ENCODE data around the gene SGTA.

Gene SGTA

DNA sequence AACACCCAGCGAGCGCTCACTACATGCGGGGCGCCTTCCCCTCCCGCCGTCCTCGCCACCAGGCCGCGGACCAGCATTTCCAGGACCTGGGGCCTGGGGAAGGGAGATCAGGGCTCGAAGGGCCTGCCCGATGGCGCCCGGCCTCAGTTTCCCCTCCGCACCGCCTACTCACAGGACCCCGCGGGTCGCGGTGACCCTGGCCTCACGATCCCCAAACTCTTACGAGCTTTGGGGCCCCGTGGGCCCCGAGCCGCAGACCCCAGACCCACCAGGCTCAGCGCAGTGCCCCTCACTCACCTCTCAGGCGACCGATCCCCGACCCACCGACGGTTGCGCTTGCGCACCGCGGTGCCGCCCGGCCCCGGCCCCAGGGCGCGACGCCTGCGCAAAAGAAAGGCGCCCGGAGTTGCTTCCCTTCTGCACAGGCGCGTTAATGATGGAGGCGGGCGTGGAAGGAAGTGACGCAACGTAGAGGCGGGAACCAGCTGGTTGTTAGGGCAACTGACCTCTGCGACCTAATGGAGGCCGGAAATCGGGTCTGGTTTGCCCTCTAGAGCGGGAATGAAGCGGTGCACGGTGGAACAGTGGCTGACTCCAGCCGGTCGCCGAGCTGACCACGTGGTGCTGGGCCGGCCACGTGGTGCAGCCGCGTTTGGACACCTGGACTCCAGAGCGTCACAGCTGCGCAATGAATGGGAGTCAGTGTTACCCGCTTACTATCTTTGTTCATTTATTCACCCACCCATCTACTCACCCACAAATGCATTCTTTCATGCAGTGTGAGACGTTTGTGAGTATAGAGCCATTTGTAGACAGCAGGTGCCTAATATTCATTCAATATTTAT lies at the start of gene SGTA (continued):
- TF ChIP-seq, protein P1, sequence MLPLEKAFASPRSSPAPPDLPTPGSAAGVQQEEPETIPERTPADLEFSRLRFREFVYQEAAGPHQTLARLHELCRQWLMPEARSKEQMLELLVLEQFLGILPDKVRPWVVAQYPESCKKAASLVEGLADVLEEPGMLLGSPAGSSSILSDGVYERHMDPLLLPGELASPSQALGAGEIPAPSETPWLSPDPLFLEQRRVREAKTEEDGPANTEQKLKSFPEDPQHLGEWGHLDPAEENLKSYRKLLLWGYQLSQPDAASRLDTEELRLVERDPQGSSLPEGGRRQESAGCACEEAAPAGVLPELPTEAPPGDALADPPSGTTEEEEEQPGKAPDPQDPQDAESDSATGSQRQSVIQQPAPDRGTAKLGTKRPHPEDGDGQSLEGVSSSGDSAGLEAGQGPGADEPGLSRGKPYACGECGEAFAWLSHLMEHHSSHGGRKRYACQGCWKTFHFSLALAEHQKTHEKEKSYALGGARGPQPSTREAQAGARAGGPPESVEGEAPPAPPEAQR (tag by site-specific recombination; IDR thresholded peaks at IDR 0.05) = no peak
- TF ChIP-seq ZNF629 (tag by site-specific recombination; IDR thresholded peaks at IDR 0.05) (peak; percentile 85), ZNF473 (tag by site-specific recombination; IDR thresholded peaks at IDR 0.05) (no peak), ZFP69B (tag by site-specific recombination; IDR thresholded peaks at IDR 0.05) (peak; percentile 78), KLF7 (tag by site-specific recombination; IDR thresholded peaks at IDR 0.05; ENCODE audit: borderline replicate concordance) (no peak; the same call in 1 of the 2 replicates), ZNF19 (tag by site-specific recombination; IDR thresholded peaks at IDR 0.05; ENCODE audit: low read depth) (no peak), ZNF677 (tag by site-specific recombination; IDR thresholded peaks at IDR 0.05) (no peak), ZNF223 (tag by site-specific recombination; IDR thresholded peaks at IDR 0.05) (no peak), ZNF114 (tag by site-specific recombination; IDR thresholded peaks at IDR 0.05) (no peak), ZNF792 (tag by site-specific recombination; IDR thresholded peaks at IDR 0.05) (peak; percentile 94), ZNF433 (tag by site-specific recombination; IDR thresholded peaks at IDR 0.05; ENCODE audit: low read depth) (no peak), ZNF76 (tag by site-specific recombination; IDR thresholded peaks at IDR 0.05; ENCODE audit: borderline replicate concordance, low read depth) (peak; percentile 78; the same call in 1 of the 2 replicates), ZNF510 (tag by site-specific recombination; IDR thresholded peaks at IDR 0.05; ENCODE audit: insufficient replicate concordance) (no peak), ZBTB7A (tag by site-specific recombination; IDR thresholded peaks at IDR 0.05; ENCODE audit: low read depth) (no peak), SP3 (tag by site-specific recombination; IDR thresholded peaks at IDR 0.05) (peak; percentile 78), HOXC10 (CRISPR knock-in tag; IDR thresholded peaks at IDR 0.05) (no peak), ZNF560 (tag by site-specific recombination; IDR thresholded peaks at IDR 0.05; ENCODE audit: borderline replicate concordance) (no peak), GFI1B (tag by site-specific recombination; IDR thresholded peaks at IDR 0.05) (no peak)
- TF ChIP-seq, protein P2, sequence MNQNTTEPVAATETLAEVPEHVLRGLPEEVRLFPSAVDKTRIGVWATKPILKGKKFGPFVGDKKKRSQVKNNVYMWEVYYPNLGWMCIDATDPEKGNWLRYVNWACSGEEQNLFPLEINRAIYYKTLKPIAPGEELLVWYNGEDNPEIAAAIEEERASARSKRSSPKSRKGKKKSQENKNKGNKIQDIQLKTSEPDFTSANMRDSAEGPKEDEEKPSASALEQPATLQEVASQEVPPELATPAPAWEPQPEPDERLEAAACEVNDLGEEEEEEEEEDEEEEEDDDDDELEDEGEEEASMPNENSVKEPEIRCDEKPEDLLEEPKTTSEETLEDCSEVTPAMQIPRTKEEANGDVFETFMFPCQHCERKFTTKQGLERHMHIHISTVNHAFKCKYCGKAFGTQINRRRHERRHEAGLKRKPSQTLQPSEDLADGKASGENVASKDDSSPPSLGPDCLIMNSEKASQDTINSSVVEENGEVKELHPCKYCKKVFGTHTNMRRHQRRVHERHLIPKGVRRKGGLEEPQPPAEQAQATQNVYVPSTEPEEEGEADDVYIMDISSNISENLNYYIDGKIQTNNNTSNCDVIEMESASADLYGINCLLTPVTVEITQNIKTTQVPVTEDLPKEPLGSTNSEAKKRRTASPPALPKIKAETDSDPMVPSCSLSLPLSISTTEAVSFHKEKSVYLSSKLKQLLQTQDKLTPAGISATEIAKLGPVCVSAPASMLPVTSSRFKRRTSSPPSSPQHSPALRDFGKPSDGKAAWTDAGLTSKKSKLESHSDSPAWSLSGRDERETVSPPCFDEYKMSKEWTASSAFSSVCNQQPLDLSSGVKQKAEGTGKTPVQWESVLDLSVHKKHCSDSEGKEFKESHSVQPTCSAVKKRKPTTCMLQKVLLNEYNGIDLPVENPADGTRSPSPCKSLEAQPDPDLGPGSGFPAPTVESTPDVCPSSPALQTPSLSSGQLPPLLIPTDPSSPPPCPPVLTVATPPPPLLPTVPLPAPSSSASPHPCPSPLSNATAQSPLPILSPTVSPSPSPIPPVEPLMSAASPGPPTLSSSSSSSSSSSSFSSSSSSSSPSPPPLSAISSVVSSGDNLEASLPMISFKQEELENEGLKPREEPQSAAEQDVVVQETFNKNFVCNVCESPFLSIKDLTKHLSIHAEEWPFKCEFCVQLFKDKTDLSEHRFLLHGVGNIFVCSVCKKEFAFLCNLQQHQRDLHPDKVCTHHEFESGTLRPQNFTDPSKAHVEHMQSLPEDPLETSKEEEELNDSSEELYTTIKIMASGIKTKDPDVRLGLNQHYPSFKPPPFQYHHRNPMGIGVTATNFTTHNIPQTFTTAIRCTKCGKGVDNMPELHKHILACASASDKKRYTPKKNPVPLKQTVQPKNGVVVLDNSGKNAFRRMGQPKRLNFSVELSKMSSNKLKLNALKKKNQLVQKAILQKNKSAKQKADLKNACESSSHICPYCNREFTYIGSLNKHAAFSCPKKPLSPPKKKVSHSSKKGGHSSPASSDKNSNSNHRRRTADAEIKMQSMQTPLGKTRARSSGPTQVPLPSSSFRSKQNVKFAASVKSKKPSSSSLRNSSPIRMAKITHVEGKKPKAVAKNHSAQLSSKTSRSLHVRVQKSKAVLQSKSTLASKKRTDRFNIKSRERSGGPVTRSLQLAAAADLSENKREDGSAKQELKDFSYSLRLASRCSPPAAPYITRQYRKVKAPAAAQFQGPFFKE (tag by site-specific recombination; IDR thresholded peaks at IDR 0.05; ENCODE audit: borderline replicate concordance) = no peak
- TF ChIP-seq, protein P3, sequence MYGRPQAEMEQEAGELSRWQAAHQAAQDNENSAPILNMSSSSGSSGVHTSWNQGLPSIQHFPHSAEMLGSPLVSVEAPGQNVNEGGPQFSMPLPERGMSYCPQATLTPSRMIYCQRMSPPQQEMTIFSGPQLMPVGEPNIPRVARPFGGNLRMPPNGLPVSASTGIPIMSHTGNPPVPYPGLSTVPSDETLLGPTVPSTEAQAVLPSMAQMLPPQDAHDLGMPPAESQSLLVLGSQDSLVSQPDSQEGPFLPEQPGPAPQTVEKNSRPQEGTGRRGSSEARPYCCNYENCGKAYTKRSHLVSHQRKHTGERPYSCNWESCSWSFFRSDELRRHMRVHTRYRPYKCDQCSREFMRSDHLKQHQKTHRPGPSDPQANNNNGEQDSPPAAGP (tag by site-specific recombination; IDR thresholded peaks at IDR 0.05) = 0 out of 2 replicates have a peak, but pooled peaks have one; percentile 16
- TF ChIP-seq, protein P4, sequence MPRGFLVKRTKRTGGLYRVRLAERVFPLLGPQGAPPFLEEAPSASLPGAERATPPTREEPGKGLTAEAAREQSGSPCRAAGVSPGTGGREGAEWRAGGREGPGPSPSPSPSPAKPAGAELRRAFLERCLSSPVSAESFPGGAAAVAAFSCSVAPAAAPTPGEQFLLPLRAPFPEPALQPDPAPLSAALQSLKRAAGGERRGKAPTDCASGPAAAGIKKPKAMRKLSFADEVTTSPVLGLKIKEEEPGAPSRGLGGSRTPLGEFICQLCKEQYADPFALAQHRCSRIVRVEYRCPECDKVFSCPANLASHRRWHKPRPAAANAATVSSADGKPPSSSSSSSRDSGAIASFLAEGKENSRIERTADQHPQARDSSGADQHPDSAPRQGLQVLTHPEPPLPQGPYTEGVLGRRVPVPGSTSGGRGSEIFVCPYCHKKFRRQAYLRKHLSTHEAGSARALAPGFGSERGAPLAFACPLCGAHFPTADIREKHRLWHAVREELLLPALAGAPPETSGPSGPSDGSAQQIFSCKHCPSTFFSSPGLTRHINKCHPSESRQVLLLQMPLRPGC (tag by site-specific recombination; IDR thresholded peaks at IDR 0.05) = peak; percentile 39; the same call in 1 of the 2 replicates
- TF ChIP-seq, protein P5, sequence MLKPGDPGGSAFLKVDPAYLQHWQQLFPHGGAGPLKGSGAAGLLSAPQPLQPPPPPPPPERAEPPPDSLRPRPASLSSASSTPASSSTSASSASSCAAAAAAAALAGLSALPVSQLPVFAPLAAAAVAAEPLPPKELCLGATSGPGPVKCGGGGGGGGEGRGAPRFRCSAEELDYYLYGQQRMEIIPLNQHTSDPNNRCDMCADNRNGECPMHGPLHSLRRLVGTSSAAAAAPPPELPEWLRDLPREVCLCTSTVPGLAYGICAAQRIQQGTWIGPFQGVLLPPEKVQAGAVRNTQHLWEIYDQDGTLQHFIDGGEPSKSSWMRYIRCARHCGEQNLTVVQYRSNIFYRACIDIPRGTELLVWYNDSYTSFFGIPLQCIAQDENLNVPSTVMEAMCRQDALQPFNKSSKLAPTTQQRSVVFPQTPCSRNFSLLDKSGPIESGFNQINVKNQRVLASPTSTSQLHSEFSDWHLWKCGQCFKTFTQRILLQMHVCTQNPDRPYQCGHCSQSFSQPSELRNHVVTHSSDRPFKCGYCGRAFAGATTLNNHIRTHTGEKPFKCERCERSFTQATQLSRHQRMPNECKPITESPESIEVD (tag by site-specific recombination; IDR thresholded peaks at IDR 0.05) = no peak
